HCT116 (cell line): ENCODE data around the gene NTN4. TPM values are rescaled to one million over a fixed set of nuclear protein-coding genes. Genes with fewer than 3 reads are reported as not detected.
"Not testable (repeated sequence)": the region's sequence is repeated elsewhere in the genome, so short reads cannot be mapped to it uniquely, and the experiment has no call there.

Experiments
- ATAC-seq: fragments of 200-7000 bp; cut with Tn5 transposase; 2 replicates; pipeline ENCODE4 v1.9.1; 2020; ENCODE audit warnings: mild to moderate bottlenecking, moderate library complexity
- BruUV-seq: library from RNA; stranded (reverse); fragments of 400-500 nt; replicated peaks from 2 replicates; lab custom pipeline; 2021; lab: Mats Ljungman, UMichigan
- CTCF ChIA-PET: fragments of 300-600 bp; sonication (Branson Sonifier 250); formaldehyde crosslinking; loops from one replicate; lab custom pipeline; 2021; ENCODE audit warnings: antibody characterized with exemption; lab: Charles Lee
- POLR2A ChIA-PET: fragments of 300-600, 350-600 bp; sonication (Branson Sonifier 250); formaldehyde crosslinking; loops from one replicate; lab custom pipeline; 2021; ENCODE audit warnings: antibody characterized with exemption; lab: Charles Lee
- RAD21 ChIA-PET, 2 experiments: fragments of 300-600 bp; sonication (Branson Sonifier 250); formaldehyde crosslinking; loops; one replicate each; lab custom pipeline; 2023; ENCODE audit warnings: low total read pairs in 2 of 2; ENCODE audit not compliant: uncharacterized antibody in 2 of 2, unreplicated experiment in 2 of 2, low non-redundant PET in 1 of 2; lab: Charles Lee
- DNase-seq: peaks from one replicate; pipeline ENCODE4 v3.0.0-alpha.2; 2010; ENCODE audit warnings: low read depth, low spot score
- H2AFZ ChIP-seq: fragments of 200-600 bp; shearing (Covaris generic), sonication (generic); 2 replicates; pipeline ENCODE4 v1.6.1; 2017; ENCODE audit warnings: low read depth, mixed run types, mixed read lengths, antibody characterized with exemption, low read length; ENCODE audit not compliant: poor library complexity, severe bottlenecking
- H3K27ac ChIP-seq: 2 replicates; pipeline ENCODE4 v1.5.1; 2012; ENCODE audit warnings: low read depth, low read length
- H3K27me3 ChIP-seq: fragments of 200-600 bp; sonication (generic); 2 replicates; pipeline ENCODE4 v1.6.1; 2016; ENCODE audit warnings: mixed run types, low read length, mixed read lengths; ENCODE audit not compliant: insufficient read depth
- H3K36me3 ChIP-seq, 2 experiments: fragments of 200-500 bp in 1 of 2; fragments of 200-600 bp in 1 of 2; sonication (Bioruptor generic) in 1 of 2; sonication (generic) in 1 of 2; 2 replicates each; pipeline versions ENCODE4 v1.5.1 to v1.6.1; 2014 to 2016; ENCODE audit warnings: low read length in 2 of 2, inconsistent platforms in 1 of 2, mixed read lengths in 1 of 2, mixed run types in 1 of 2; ENCODE audit not compliant: insufficient read depth in 2 of 2, control insufficient read depth in 1 of 2
- H3K4me1 ChIP-seq, 2 experiments: fragments of 200-600 bp in 1 of 2; sonication (generic) in 1 of 2; 2 replicates each; pipeline versions ENCODE4 v1.5.1 to v1.6.1; 2012 to 2017; ENCODE audit warnings: low read length in 2 of 2, inconsistent platforms in 1 of 2, mild to moderate bottlenecking in 1 of 2, mixed read lengths in 1 of 2, mixed run types in 1 of 2, moderate library complexity in 1 of 2; ENCODE audit not compliant: insufficient read depth in 2 of 2, control insufficient read depth in 1 of 2
- H3K4me2 ChIP-seq: fragments of 200-600 bp; sonication (generic); 2 replicates; pipeline ENCODE4 v1.6.1; 2017; ENCODE audit warnings: mixed run types, low read length, mixed read lengths
- H3K4me3 ChIP-seq, 2 experiments: fragments of 200-600 bp in 1 of 2; sonication (generic) in 1 of 2; replicated peaks in 1 of 2; 2 replicates each; pipeline ENCODE4 v1.5.1; 2011 to 2016; ENCODE audit warnings: low read length in 2 of 2, control low read depth in 1 of 2, low read depth in 1 of 2, mild to moderate bottlenecking in 1 of 2, mixed read lengths in 1 of 2, mixed run types in 1 of 2
- H3K79me2 ChIP-seq: fragments of 200-600 bp; sonication (generic); 2 replicates; pipeline ENCODE4 v1.6.1; 2017; ENCODE audit warnings: mild to moderate bottlenecking, mixed run types, low read length, moderate library complexity, mixed read lengths; ENCODE audit not compliant: insufficient read depth
- H3K9ac ChIP-seq: fragments of 200-600 bp; sonication (generic); 2 replicates; pipeline ENCODE4 v1.6.1; 2016; ENCODE audit warnings: low read length, mixed read lengths
- H3K9me2 ChIP-seq: fragments of 200-600 bp; sonication (generic), shearing (Covaris generic); 2 replicates; pipeline ENCODE4 v1.6.1; 2017; ENCODE audit warnings: mixed run types, mild to moderate bottlenecking, moderate library complexity; ENCODE audit not compliant: insufficient read depth
- H3K9me3 ChIP-seq, 2 experiments: fragments of 200-500 bp in 1 of 2; fragments of 200-600 bp in 1 of 2; sonication (Bioruptor generic) in 1 of 2; sonication (generic) in 1 of 2; 2 replicates each; pipeline ENCODE4 v1.6.1; 2014 to 2017; ENCODE audit warnings: low read length in 2 of 2, mixed read lengths in 2 of 2, inconsistent platforms in 1 of 2, low read depth in 1 of 2, mild to moderate bottlenecking in 1 of 2, mixed run types in 1 of 2, moderate library complexity in 1 of 2; ENCODE audit not compliant: control insufficient read depth in 1 of 2, insufficient read depth in 1 of 2
- H4K20me1 ChIP-seq: fragments of 200-600 bp; sonication (generic), shearing (Covaris generic); 2 replicates; pipeline ENCODE4 v1.6.1; 2017; ENCODE audit warnings: mixed run types, mild to moderate bottlenecking, moderate library complexity; ENCODE audit not compliant: insufficient read depth
- CBX3 ChIP-seq: IDR thresholded peaks from 2 replicates; pipeline ENCODE4 v1.6.1; 2012; ENCODE audit warnings: low read depth
- CEBPB ChIP-seq: IDR thresholded peaks from 2 replicates; pipeline ENCODE4 v1.6.1; 2012; ENCODE audit warnings: low read depth
- EZH2 ChIP-seq: fragments of 200-600 bp; sonication (generic); IDR thresholded peaks from 2 replicates; pipeline ENCODE4 v1.6.1; 2017; ENCODE audit warnings: antibody characterized with exemption, mixed run types
- FOSL1 ChIP-seq: IDR thresholded peaks from 2 replicates; pipeline ENCODE4 v1.6.1; 2012; ENCODE audit warnings: low read depth
- JUND ChIP-seq: IDR thresholded peaks from 2 replicates; pipeline ENCODE4 v1.6.1; 2012
- POLR2A ChIP-seq: IDR thresholded peaks from 2 replicates; pipeline ENCODE4 v1.7.0; 2011; ENCODE audit warnings: borderline replicate concordance; ENCODE audit not compliant: insufficient read depth, insufficient read length; ENCODE audit errors: extremely low read depth
- RAD21 ChIP-seq: IDR thresholded peaks from 2 replicates; pipeline ENCODE4 v1.6.1; 2012; ENCODE audit warnings: low read depth, mild to moderate bottlenecking
- SIN3A ChIP-seq: IDR thresholded peaks from 2 replicates; pipeline ENCODE4 v1.6.1; 2012; ENCODE audit warnings: low read depth
- YY1 ChIP-seq: IDR thresholded peaks from 2 replicates; pipeline ENCODE4 v1.6.1; 2011; ENCODE audit warnings: low read length, low read depth, moderate library complexity, mild to moderate bottlenecking; ENCODE audit not compliant: insufficient replicate concordance; ENCODE audit errors: extremely low read depth
- intact Hi-C: fragments of 100-400 bp; cut with micrococcal nuclease; formaldehyde crosslinking; loops from 2 replicates; pipeline ENCODE4 v1.10.0; 2022
- total RNA-seq: library from RNA; stranded (reverse); gene quantifications from one replicate; pipeline ENCODE4 v1.2.1, GENCODE V29; 2021; ENCODE audit not compliant: unreplicated experiment
- TF ChIP-seq, protein P1 (sequence below): IDR thresholded peaks from 2 replicates; pipeline ENCODE4 v1.6.1; 2012; ENCODE audit warnings: low read depth

Gene NTN4
- total RNA-seq, 1 experiment from 2014 or later: 4.3 TPM

DNA sequence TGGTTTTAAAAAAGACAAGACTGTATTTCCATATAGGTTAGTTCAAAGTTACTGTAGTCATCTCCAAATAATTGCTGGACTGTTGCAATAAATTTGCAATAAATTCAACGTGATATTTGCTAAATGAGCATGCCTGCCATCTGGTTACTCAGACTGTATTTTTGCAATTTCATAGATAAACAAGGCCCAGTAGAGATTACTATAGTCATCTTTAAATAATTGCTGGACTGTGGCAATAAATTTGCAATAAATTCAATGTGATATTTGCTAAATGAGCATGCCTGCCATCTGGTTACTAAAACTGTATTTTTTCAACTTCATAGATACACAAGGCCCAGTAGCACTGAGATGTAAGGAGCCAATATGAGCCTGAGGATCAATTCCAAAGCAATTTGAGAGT is 5.6 kb downstream of the NTN4 start:
- ChIA-PET POLR2A (no interaction called here), RAD21 (no interaction called here), CTCF (no interaction called here)
- Histone ChIP-seq H3K4me3 (no peak overlapping the region), H3K27ac (no peak overlapping the region), H3K79me2 (no peaks in the 10 kb centered on the region), H4K20me1 (no peaks in the 10 kb centered on the region), H3K27me3 (no peaks in the 10 kb centered on the region), H3K4me1 (peaks cover 16 to 30% of the 10 kb centered on the region in 2 experiments; a peak in 3 of 4 replicates), H3K36me3 (no peaks in the 10 kb centered on the region), H3K9ac (no peak overlapping the region), H3K9me2 (no peaks in the 10 kb centered on the region), H2AFZ (no peak overlapping the region), H3K9me3 (no peaks in the 10 kb centered on the region), H3K4me2 (no peak overlapping the region)
- intact Hi-C loops: no loop called here
- DNase-seq: no peak
- no peak for ATAC-seq
- TF ChIP-seq POLR2A: no peak
- TF ChIP-seq YY1: no peak
- TF ChIP-seq EZH2: no peak
- no peak for TF ChIP-seq CEBPB
- BruUV-seq: no TSS peak

DNA sequence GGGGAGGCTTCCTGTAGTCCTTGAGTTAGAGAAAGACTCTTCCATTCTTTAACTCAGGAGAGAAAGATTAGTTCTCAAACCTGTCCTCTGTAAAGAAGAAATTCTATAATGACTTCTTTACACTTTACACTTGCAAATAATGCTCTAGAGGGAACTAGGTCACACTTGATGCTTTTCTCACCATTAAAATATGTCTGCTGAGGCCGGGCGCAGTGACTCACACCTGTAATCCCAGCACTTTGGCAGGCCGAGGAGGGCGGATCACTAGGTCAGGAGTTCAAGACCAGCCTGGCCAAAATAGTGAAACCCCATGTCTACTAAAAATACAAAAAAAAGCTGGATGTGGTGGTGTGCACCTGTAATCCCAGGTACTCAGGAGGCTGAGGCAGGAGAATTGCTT is 6.3 kb downstream of the NTN4 start:
- no TSS peak for BruUV-seq
- ChIA-PET POLR2A (no interaction called here), CTCF (no interaction called here), RAD21 (no interaction called here)
- H3K4me1 ChIP-seq: peaks cover 12 to 24% of the 10 kb centered on the region in 2 experiments; a peak in 3 of 4 replicates
- H2AFZ ChIP-seq: no peak overlapping the region
- ATAC-seq (peak; percentile 54; the same call in 1 of the 2 replicates), DNase-seq (no peak)
- H4K20me1 ChIP-seq: no peaks in the 10 kb centered on the region
- intact Hi-C loops: no loop called here
- no peak overlapping the region for H3K27ac ChIP-seq
- H3K9me2 ChIP-seq: no peaks in the 10 kb centered on the region
- no peaks in the 10 kb centered on the region for H3K9me3 ChIP-seq
- H3K4me3 ChIP-seq: no peak overlapping the region
- H3K4me2 ChIP-seq: peak overlapping the region; percentile 45
- H3K27me3 ChIP-seq: no peaks in the 10 kb centered on the region
- no peak overlapping the region for H3K9ac ChIP-seq
- H3K79me2 ChIP-seq: no peaks in the 10 kb centered on the region
- no peaks in the 10 kb centered on the region for H3K36me3 ChIP-seq
- TF ChIP-seq, protein P1, sequence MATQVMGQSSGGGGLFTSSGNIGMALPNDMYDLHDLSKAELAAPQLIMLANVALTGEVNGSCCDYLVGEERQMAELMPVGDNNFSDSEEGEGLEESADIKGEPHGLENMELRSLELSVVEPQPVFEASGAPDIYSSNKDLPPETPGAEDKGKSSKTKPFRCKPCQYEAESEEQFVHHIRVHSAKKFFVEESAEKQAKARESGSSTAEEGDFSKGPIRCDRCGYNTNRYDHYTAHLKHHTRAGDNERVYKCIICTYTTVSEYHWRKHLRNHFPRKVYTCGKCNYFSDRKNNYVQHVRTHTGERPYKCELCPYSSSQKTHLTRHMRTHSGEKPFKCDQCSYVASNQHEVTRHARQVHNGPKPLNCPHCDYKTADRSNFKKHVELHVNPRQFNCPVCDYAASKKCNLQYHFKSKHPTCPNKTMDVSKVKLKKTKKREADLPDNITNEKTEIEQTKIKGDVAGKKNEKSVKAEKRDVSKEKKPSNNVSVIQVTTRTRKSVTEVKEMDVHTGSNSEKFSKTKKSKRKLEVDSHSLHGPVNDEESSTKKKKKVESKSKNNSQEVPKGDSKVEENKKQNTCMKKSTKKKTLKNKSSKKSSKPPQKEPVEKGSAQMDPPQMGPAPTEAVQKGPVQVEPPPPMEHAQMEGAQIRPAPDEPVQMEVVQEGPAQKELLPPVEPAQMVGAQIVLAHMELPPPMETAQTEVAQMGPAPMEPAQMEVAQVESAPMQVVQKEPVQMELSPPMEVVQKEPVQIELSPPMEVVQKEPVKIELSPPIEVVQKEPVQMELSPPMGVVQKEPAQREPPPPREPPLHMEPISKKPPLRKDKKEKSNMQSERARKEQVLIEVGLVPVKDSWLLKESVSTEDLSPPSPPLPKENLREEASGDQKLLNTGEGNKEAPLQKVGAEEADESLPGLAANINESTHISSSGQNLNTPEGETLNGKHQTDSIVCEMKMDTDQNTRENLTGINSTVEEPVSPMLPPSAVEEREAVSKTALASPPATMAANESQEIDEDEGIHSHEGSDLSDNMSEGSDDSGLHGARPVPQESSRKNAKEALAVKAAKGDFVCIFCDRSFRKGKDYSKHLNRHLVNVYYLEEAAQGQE: no peak
- TF ChIP-seq FOSL1 (peak; percentile 33; the same call in 1 of the 2 replicates), RAD21 (no peak), CBX3 (peak; percentile 48; the same call in 1 of the 2 replicates), SIN3A (no peak), JUND (0 out of 2 replicates have a peak, but pooled peaks have one; percentile 27)

DNA sequence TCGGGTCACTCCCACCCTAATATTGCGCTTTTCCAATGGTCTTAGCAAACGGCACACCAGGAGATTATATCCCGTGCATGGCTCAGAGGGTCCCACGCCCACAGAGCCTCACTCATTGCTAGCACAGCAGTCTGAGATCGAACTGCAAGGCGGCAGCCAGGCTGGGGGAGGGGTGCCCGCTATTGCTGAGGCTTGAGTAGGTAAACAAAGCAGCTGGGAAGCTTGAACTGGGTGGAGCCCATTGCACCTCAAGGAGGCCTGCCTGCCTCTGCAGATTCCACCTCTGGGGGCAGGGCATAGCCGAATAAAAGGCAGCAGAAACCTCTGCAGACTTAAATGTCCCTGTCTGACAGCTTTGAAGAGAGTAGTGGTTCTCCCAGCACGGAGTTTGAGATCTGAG is 15.1 kb downstream of the NTN4 start:
- H3K36me3 ChIP-seq, DNase-seq, RAD21 ChIA-PET, H3K4me1 ChIP-seq, intact Hi-C loops, H3K9me2 ChIP-seq, POLR2A ChIA-PET, H3K4me3 ChIP-seq, H2AFZ ChIP-seq, H3K4me2 ChIP-seq, H3K9ac ChIP-seq, H3K9me3 ChIP-seq, H4K20me1 ChIP-seq, ATAC-seq, H3K27me3 ChIP-seq, H3K27ac ChIP-seq, H3K79me2 ChIP-seq, BruUV-seq: not testable (repeated sequence)
- CTCF ChIA-PET: interaction anchor here (1.1 kb wide), 1 partner anchor 19 kb away, joined by 3 read pairs; no protein-coding TSS in a partner anchor
